ENCODE data around the gene NKAPL.

The NKAPL gene

DNA sequence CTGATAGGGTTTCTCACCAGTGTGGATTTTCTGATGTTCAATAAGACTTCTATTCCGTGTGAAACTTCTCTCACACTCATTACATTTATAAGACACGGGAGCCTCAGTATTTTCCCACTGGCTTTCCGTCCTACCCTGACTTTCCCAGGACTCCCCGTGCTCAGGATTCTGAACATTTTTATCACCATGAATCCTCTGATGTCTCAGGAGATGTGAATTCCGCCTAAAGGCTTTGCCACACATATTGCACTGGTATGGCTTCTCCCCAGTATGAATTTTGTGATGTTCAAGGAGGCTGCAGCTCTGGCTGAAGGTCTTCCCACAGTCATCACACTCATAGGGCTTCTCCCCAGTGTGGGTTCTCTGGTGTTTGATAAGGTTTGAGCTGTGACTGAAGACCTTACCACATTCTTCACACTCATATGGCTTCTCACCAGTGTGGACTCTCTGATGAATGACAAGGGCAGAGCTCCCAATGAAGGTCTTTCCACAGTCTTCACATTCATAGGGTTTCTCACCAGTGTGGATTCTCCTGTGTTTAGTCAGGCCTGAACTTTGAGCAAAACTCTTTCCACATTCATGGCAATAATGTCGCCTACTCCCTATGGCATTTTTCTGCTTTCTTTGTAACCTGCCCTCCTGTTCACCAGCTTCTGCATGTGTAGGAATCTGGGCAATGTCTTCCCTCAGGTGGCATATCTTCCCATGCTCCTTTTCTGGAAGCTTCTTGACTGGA lies 13.7 kb upstream of the NKAPL start:
- DNase-seq: no peak

DNA sequence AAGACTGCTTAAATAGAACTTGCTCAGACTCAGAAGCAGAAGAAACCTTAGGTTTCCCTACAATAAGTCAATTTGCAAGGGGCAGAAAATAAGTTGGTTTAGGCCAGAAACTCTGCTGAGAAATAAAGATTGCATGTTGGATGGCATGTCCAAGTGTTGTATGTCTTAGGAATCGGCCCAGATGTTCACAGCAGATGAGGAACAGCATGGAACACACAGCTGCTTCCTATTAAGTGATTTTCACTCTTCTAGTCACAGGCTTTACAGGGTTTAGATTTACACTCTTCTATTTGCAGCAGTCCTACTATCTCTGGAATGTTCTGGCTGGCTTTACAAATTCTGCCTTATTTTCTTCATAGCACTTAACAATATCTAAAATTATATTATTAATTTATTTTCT lies 10.2 kb upstream of the NKAPL start:
- no peak for DNase-seq

DNA sequence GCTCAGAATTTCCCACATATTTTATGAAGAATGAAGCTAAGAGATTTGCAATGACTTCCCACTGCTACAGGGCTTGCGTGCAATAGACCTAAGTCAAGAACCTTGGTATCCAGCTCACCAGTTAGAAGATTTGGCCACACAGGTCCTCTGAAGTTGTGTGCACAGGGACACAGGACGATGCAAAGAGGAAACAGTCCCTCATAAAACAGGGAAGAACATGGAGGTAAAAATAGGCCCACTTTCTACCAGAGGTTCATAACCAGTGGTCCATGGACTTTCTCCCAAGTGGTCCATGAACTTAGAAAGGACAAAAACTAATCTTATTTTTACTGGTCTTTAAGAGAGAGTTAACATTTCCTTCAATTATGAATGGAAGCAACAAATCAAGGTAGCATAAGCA lies 8.3 kb upstream of the NKAPL start:
- DNase-seq: no peak

DNA sequence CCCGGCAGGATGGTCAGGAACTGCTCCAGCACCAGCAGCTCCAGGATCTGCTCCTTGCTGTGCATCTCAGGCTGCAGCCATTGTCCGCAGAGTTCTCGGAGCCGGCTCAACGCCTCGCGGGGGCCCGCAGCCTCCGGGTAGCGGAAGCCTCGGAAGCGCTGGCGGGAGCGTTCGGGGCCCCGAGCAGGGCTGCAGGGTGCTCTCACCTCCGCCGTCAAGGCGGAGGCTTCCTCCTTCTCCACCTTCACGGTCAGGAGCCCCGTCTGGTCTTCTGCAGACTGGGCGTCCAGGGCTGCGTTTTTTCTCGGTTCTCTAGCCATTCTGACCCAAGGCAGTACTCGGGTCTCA lies 7.5 kb upstream of the NKAPL start:
- no peak for DNase-seq

DNA sequence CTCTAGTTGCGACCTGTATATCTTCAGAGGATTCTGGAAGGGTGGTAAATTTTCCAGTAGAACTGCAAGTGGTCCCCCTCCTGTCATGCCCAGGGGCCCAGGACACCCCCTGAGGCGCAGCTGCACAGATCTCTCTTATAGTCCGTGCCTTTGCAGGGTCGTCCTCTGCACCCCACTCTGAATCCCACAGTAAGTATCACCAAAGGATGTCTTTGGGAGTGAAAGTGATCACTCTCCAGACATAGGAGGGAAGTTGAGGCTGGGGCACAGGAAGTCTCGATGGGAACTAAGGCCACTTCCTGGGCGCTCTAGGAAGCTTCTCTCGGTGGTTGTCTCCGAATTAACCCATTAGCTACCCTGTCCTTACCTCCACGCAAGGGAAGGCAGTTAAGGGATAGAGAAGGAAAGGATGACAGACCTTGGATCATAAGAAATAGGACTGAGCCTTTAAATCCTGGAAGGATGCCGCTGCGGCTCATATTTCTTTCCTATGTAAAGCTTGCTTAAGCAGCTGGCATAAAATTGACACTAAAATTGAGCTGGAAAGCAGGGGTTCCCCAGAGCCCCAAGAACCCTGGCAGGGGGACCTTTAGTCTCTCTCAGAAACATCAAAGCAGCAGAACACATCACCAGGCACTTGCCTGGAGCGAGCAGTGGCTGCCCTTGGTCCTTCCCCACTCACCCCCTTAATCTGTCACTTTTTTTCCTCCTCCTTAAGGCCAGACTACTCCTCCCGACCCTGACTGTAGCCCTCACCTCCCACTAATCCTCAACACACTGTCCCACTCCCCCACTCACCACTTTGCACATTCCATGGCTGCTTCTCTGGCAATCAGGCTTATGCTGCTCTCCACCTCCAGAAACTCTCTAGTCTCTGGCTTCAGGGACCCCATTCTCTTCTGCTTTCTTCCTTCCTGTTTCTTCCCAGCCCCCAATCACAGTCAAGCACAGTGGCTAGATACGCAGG lies 6.8 kb upstream of the NKAPL start, which contains the start of gene ZKSCAN4:
ZKSCAN4 (minus strand) TSS at position 261 of the 967 bp plus-strand sequence. CDS start 289 bp downstream, outside the sequence.
- DNase-seq: peak; percentile 79

DNA sequence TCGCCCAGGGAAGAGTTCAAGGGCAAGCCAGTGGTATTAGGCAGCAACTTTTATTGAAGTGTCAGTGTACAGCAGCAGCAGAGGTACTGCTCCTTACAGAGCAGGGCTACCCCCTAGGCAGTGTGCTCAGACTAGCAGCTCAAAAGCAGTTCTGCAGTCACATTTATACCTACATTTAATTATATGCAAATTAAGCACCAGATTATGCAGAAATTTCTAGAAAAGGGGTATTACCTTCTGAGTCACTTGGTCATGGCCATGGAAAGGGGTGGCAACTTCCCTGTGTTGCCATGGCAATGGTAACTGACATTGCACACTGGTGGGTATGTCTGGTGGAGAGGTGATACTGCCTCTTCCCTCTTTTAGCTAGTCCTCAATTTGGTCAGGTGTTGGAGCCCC lies 5.0 kb upstream of the NKAPL start:
- no peak for DNase-seq

DNA sequence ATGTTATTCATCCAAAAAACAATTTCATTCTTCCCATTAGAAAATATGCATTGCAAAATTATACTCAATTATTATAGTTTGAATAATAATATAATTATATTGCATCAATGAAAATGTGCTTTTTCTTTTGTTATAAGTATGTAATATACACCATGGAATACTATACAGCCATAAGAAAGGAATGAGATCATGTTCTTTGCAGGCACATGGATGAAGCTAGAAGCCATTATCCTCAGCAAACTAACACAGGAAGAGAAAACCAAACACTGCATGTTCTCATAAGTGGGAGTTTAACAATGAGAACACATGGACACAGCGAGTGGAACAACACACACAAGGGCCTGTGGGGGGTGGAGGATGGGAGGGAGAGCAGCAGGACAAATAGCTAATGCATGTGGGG lies 2.1 kb upstream of the NKAPL start:
- no peak for DNase-seq

DNA sequence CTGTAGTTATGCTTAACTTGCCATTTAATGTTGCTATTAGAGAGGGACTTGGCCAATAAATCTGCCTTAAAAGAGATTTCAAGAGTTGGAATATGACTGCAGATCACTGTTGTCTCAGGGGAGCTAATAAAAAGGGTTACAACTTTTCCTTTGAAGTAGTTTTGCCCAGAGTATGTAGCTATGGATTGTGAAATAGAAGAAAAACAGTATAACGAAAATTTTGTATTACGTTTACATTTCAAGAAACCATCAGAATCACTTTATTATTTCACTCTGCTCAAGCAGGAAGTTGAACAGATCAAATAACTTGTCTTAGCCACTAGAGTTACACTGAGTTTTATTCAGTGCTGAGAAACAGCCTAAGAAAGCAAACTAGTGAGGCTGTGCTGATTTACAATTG lies 4.8 kb downstream of the NKAPL start:
- DNase-seq: no peak

DNA sequence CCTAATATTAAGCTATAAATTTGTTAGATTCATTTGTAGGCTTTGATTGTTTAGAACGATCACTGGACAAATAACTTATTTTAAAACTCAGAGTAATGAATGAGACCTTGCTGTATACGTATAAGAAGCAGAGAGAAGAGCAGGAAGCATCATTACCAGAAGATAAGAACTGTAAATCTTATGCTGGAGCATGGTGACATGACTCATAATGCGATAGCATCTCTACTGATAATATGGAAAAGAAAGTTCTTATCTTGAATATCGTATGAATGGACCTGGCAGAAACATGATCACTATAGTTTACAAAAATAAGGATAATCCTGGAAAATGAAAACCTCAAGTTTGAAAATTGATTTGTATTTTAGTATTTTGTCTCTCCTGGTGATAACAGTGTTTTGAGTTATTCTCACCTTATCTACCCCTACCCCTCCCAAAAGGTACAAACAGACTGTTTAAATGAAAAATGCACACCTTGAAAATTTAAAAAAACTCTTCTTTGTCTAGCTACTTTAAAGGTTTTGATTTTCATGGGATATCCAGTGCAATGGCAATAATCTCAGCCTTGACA lies 5.8 kb downstream of the NKAPL start:
- DNase-seq: no peak

DNA sequence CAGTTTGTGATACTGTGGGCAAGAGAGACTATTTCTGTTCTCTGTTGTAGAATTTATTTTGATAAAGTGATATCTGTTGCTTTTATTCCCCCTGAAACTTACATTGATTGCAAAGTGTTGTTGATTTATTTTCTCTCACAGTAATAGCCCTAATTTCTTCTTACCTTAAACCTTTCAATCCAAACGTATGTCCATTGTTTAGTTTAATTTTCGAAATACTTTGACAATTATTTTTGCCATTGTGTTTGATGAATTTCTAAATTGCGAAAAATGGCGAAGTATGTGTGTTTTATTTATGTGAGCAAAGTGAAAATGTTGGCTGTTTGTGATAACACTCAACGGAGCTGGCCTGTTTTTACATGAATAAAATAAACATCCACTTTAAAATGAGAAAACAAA lies 7.5 kb downstream of the NKAPL start:
- no peak for DNase-seq

DNA sequence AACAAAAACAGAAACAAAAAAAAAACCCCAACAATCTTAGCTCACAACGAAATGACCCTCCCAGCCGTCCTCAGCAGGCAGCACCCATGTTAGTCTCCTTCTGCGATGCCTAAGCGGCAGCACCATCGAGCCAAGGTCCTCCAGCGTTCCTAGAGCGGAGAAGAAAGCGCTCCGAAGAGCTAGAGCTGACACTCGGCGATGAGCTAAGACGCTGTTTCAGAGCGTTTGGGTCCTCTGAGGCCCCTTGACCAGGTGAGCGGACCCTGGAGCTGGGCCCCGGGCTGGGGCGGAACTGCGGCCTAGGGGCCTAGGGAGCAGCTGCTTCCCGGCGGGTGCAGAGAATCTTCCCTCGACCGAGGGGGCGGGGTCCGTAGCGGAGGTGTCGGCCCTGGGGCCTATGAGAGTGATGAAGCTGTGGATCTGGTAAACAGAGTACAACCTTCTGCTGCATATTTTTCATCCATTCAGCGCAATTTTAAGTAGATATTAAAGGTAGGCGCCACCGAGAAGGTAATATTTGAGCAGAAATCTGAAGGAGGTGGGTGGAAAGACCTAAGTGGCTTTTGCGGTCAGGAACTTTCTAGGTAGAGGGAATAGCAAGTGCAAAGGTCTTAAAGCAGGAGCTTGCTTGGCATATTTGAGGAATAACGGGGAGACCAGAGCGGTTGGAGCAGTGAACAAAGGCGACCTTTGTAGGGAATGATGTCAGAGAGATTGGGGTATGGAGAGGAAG lies 8.0 kb downstream of the NKAPL start, which contains the start of gene ZSCAN26:
ZSCAN26 (plus strand) TSS at position 182 of the 733 bp plus-strand sequence. CDS start 4,777 bp downstream, outside the sequence.
- DNase-seq: peak; percentile 87

DNA sequence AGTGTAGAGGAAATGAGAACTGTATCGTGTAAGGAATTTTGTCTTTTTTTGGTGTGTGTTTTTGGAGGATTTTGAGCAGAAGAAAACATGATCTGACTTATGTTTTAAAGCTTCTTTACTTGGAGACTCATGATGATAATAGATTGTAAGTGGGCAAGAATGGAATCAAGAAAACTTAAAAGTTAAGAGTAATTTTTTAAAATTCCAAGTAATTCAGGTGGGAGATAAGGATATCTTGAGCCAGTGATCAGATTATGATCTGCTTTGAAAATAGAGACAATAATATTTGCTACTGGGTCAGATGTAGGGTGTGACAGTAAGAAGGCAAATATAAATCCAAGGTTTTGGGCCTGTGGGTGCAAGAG lies 8.6 kb downstream of the NKAPL start:
- no peak for DNase-seq

DNA sequence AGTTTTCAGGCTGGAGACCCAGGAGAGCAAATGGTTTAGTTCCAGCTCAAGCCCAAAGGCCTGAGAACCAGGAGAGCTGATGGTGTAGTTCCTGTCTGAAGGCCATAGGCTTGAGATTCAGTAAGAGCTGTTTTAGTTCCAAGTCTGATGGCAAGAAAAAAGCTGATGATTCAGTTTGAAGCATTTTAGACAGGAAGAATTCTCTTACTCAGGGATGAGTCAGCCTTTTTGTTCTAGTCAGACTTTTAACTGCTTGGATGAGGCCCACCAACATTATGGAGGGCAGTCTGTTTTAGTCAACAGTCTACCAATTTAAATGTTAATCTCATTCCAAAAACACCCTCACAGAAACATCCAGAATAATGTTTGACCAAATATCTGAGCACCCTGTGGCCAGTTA lies 10.4 kb downstream of the NKAPL start:
- DNase-seq: no peak

DNA sequence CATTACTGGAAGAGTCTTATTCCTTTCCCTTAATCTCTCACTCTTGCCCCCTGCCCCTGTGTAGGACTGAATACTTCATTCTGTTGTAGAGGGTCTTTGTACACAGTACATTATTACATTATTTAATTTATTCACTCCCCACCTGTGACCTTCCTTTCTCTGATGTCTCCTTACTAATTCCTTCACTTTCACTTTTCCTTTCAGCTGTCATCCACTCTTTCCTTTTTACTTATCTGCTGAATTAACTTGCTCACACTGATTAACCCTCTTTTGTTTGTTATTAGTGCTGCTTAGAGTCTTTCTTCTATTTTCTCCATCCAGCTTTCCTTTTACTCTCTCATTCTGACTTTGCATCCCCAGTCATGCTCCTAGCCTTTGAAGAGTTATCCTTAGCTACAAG lies 15.8 kb downstream of the NKAPL start:
- DNase-seq: no peak

DNA sequence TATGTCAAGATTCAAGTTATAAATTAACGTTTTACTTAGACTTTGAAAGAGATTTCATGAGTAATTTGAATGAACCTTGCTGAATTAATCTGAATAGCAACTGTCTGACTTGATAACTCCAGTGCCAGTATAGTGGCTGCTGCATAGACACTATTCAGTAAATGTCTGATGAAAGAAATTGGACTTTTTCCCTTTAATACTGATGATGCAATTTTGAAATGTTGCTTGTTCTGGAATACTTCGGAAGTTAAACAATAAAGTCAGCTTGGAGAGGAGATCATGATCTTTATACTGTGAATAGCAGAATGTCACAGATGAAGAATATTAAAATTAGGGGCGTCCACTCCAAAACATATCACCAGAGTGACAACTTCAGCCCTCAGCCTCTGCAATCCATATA lies 18.6 kb downstream of the NKAPL start:
- DNase-seq: no peak

DNA sequence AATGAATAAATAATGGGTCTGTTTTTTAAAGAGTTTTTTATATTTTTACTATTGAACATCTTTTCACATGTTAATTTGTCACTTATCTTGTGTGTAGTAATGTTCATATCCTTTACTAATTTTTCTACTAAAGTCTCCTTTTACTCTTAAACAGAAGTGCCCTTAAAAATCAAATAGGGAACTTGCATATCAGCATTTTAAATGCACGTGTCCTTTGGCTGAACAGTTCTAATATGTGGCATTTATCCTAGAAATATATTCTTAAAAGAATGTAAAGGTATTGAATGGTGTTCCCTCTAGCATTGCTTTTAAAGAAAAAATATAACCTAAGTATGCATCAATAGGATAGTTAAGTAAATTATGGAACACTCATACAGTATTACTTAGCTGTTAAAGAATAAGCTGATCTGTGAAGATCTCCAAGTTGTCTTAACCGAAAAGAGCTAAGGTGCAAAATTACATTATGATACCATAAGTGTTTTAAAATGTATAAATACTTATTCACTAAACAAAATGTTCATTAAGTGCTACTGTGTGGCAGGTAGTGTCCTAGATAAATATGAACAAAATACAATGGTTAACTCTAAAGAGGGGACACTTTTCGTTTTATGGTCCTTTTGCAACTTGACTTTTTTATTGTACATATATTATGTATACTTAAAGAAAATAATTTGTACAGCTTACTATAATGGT lies 21.6 kb downstream of the NKAPL start:
- no peak for DNase-seq

DNA sequence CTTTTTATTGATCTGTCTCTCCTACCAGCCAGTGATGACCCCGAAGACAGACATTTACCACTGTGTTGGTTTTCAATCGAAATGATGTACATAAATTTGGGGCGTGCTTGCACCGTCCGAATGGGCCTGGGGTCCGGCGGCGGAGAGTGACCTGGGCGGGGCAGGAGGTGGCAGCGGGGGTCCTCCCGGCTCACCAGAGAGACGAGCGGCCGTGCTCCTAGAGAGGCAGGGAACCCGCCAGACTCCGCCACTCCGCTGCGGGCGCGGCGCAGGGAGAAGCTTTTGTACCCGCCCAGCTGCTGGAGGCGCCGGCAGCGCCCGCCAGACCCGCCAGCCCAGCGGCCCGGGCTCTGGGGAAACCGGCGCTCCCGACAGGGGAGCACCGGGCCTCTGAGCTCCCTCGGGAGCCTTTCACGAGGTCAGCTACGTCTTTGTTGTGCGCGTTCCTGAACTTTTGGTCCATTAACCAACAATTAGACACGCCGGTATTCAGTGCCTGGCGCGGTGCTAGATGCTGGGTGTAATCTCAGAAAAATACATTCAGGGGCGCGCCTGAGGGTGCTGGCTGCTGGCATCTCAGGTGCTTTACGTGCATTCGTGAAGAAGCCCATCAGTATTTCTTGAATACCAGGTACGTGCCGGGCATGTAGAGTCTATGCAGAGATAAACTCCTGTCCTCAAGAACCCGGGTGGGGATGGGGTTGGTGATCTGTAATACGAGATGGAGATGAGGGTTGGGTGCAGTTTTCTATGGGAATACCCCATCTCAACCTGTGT lies 22.4 kb downstream of the NKAPL start, which contains the start of gene PGBD1:
PGBD1 (plus strand) TSS at position 285 of the 777 bp plus-strand sequence. CDS start 2,242 bp downstream, outside the sequence.
- peak; percentile 69 for DNase-seq

DNA sequence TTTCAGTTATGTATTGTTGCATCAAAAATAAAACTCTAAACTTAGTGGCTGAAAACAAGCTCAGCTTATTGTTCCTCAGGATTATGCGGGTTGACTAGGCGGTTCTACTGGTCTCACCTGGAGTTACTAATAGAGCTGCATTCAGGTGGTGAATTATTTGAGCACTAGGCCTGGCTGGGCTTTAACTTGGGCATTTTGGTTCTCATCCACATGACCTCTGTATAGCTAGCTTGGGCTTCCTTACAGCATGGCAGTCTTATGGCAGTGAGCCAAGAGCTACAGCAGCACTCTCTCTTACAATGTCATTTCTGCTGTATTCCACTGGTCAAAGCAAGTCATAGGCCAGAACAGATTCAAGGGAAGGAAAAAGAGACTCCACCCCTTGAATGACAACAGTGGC lies 23.8 kb downstream of the NKAPL start:
- DNase-seq: no peak

DNA sequence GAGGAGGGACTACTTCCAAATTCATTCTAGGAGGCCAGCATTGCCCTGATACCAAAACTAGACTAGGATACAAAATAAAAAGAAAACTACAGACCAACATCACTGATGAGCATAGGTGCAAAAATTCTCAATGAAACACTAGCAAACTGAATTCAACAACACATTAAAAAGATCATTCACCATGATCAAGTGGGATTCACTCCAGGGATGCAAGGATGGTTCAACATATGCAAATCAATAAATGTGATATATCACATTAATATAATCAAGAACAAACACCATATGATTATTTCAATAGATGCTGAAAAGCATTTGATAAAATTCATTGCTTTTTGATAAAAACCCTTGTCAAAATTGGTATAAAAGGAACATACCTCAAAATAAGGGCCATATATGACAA lies 32.5 kb downstream of the NKAPL start:
- no peak for DNase-seq

DNA sequence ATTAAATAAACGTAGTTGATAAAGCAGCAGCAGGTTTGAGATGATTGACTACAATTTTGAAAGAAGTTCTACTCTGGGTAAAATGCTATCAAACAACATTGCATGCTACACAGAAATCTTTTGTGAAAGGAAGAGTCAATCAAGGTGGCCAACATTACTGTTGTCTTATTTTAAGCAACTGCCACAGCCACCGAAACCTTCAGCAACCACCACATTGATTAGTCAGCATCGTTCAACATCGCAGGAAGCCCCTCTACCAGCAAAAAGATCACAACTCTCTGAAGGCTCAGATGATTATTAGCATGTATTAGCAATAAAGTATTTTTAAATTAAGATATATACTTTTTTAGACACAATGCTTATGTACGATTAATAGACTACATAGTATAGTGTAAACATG lies 36.2 kb downstream of the NKAPL start:
- no peak for DNase-seq

DNA sequence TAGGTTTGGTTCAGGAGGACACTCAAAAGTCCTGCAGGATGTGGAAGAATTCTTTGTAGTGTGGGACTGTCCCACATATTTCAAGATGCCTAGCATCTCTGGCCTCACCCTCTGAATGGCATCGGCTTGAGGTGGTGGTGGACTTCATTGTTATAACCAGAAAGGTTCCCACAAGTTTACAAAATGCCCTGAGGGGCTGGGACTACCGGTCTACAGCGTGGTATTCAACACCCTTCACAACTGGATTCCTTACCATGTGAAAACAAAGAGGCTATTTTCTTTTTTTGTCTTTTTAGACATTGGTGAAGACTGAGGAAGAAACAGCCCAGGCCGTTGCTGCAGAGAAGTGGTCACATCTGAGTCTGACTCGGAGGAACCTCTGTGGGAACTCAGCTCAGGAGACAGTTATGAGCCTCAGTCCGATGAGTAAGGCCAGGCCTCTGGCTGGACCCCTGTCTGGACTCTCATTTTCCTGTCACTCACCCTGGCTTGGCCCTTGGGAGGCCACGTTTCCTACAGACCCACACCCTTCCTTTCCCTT lies 37.5 kb downstream of the NKAPL start:
- no peak for DNase-seq

All from NCI-H510A treated with DMSO at 0.1 percent for 48 hours (cell line).